HFFc6 (cell line): Measurements from ENCODE around the gene POLR1H. TPM values are rescaled to one million over a fixed set of nuclear protein-coding genes. Genes with fewer than 3 reads are reported as not detected.

Experiments used
- DNase-seq: peaks from one replicate; pipeline ENCODE4 v3.0.0-alpha.2; 2018
- H3K27ac Mint-ChIP-seq: 2 replicates; pipeline ENCODE4 v1.8.0; 2020; ENCODE audit warnings: mild to moderate bottlenecking, mixed read lengths
- H3K27me3 Mint-ChIP-seq: 2 replicates; pipeline ENCODE4 v1.8.0; 2021; ENCODE audit warnings: mild to moderate bottlenecking, moderate library complexity, mixed read lengths; ENCODE audit not compliant: insufficient read depth
- H3K36me3 Mint-ChIP-seq: 2 replicates; pipeline ENCODE4 v1.8.0; 2021; ENCODE audit warnings: low read depth, mixed read lengths
- H3K4me1 Mint-ChIP-seq: 2 replicates; pipeline ENCODE4 v1.8.0; 2020; ENCODE audit warnings: low read depth, mixed read lengths
- H3K4me3 Mint-ChIP-seq: 2 replicates; pipeline ENCODE4 v1.8.0; 2020; ENCODE audit warnings: mild to moderate bottlenecking, moderate library complexity, mixed read lengths
- H3K9me3 Mint-ChIP-seq: 2 replicates; pipeline ENCODE4 v1.8.0; 2020; ENCODE audit warnings: mild to moderate bottlenecking, mixed read lengths
- CTCF ChIP-seq: fragments of 200-600 bp; sonication (generic); IDR thresholded peaks from 2 replicates; pipeline ENCODE4 v1.5.0; 2021; ENCODE audit warnings: antibody characterized with exemption, mild to moderate bottlenecking
- total RNA-seq, 6 experiments: library from RNA; stranded (reverse); fragmentation: NEBNext Ultra II Directional; extraction: Animal tissue kit (Norgen Biotek cat#: 25700); gene quantifications; 2 replicates in 1 of 6; 3 replicates in 5 of 6; pipeline ENCODE4 v1.2.3, GENCODE V29; 2021

The POLR1H gene
- total RNA-seq, 6 experiments from 2014 or later: 18.6 to 28.3 (median 23.9) TPM

GRCh38 chr6:30071081-30071818, 10.2 kb downstream of the POLR1H start:
- Mint-ChIP-seq H3K4me3 (no peak overlapping the region), H3K36me3 (peaks cover 30% of the 10 kb centered on the region), H3K4me1 (peaks cover 25% of the 10 kb centered on the region), H3K27me3 (peaks cover 43% of the 10 kb centered on the region), H3K27ac (no peak overlapping the region), H3K9me3 (no peaks in the 10 kb centered on the region)
- TF ChIP-seq CTCF: no peak
- no peak for DNase-seq

- TF ChIP-seq CTCF: no peak
- H3K27me3 Mint-ChIP-seq: peaks cover 45% of the 10 kb centered on the region
- no peak overlapping the region for H3K4me3 Mint-ChIP-seq
- H3K27ac Mint-ChIP-seq: no peak overlapping the region
- DNase-seq: no peak
- peaks cover 30% of the 10 kb centered on the region for H3K36me3 Mint-ChIP-seq
- no peaks in the 10 kb centered on the region for H3K9me3 Mint-ChIP-seq
- H3K4me1 Mint-ChIP-seq: peaks cover 20% of the 10 kb centered on the region
Observed at GRCh38 chr6:30071858-30072257, 10.8 kb downstream of the POLR1H start.

- peaks cover 24% of the 10 kb centered on the region for H3K36me3 Mint-ChIP-seq
- no peak for TF ChIP-seq CTCF
- H3K27ac Mint-ChIP-seq: no peak overlapping the region
- H3K4me3 Mint-ChIP-seq: peak overlapping the region; percentile 16; the same call in 1 of the 2 replicates
- H3K27me3 Mint-ChIP-seq: peaks cover 56% of the 10 kb centered on the region
- no peaks in the 10 kb centered on the region for H3K9me3 Mint-ChIP-seq
- DNase-seq: no peak
- peaks cover 5% of the 10 kb centered on the region; the same call in 1 of the 2 replicates for H3K4me1 Mint-ChIP-seq
Observed at GRCh38 chr6:30073489-30074235, 12.6 kb downstream of the POLR1H start.

- H3K27me3 Mint-ChIP-seq: peaks cover 62% of the 10 kb centered on the region
- DNase-seq: no peak
Observed at GRCh38 chr6:30074331-30075093, 13.4 kb downstream of the POLR1H start.

More at GRCh38 chr6:30074331-30075093, 13.4 kb downstream of the POLR1H start:
- Mint-ChIP-seq H3K36me3 (peaks cover 23% of the 10 kb centered on the region), H3K27ac (no peak overlapping the region), H3K4me1 (peaks cover 5% of the 10 kb centered on the region; the same call in 1 of the 2 replicates), H3K9me3 (no peaks in the 10 kb centered on the region), H3K4me3 (peak overlapping the region; percentile 41; the same call in 1 of the 2 replicates)
- no peak for TF ChIP-seq CTCF
